ENCODE data around the gene SNX9.
A peak's percentile ranks its signal among the peaks of the same experiment; 100 is the strongest.

SNX9 gene

GRCh38 chr6:157850030-157850429 lies 27.0 kb downstream of the SNX9 start:
- Histone ChIP-seq H3K79me2 (ENCODE audit: control insufficient read depth, insufficient read depth, low read length, poor library complexity) (peaks cover 12% of the 10 kb centered on the region), H2BK12ac (ENCODE audit: low read length) (no peak overlapping the region), H3K4ac (ENCODE audit: low read depth, low read length) (peak overlapping the region; percentile 80), H4K12ac (ENCODE audit: low read depth, low read length) (no peak overlapping the region), H3K18ac (ENCODE audit: low read length) (no peak overlapping the region), H3K4me1 (ENCODE audit: control insufficient read depth in 1 of 2, insufficient read depth in 2 of 2, low read length in 2 of 2) (peaks cover 8 to 14% of the 10 kb centered on the region in 2 experiments), H3K23ac (ENCODE audit: low read length) (no peak overlapping the region), H2BK5ac (ENCODE audit: low read depth, low read length, poor library complexity) (no peak overlapping the region), H3K27me3 (ENCODE audit: insufficient read depth, low read length) (no peaks in the 10 kb centered on the region), H3K9me3 (ENCODE audit: insufficient read depth, low read depth, low read length) (no peaks in the 10 kb centered on the region), H4K91ac (ENCODE audit: low read depth, low read length) (no peak overlapping the region), H2AK5ac (ENCODE audit: low read length) (no peak overlapping the region), H3K9ac (ENCODE audit: low read length) (no peak overlapping the region), H3K14ac (ENCODE audit: low read length) (no peak overlapping the region), H2AFZ (ENCODE audit: insufficient read depth, low read length, poor library complexity) (no peak overlapping the region), H3K4me2 (ENCODE audit: low read length) (no peak overlapping the region), H3K36me3 (ENCODE audit: control insufficient read depth in 1 of 2, insufficient read depth in 2 of 2, low read length in 2 of 2) (peaks cover 2% of the 10 kb centered on the region in 2 experiments), H3K4me3 (ENCODE audit: low read depth, low read length) (no peak overlapping the region), H3K79me1 (ENCODE audit: low read length) (no peaks in the 10 kb centered on the region), H4K8ac (ENCODE audit: low read depth, low read length) (no peak overlapping the region), H2BK120ac (ENCODE audit: insufficient read depth, low read length, poor library complexity) (no peak overlapping the region), H3K27ac (ENCODE audit: low read depth, low read length) (no peak overlapping the region)
- no peak for DNase-seq
- WGBS (ENCODE audit: extremely low coverage, insufficient coverage, insufficient read length) = no CpG with 5 or more reads among the region's 4 CpGs

GRCh38 chr6:157853018-157853805 lies 30.2 kb downstream of the SNX9 start:
- Histone ChIP-seq H3K23ac (ENCODE audit: low read length) (no peak overlapping the region), H3K4me3 (ENCODE audit: low read depth, low read length) (no peak overlapping the region), H3K4me1 (ENCODE audit: control insufficient read depth in 1 of 2, insufficient read depth in 2 of 2, low read length in 2 of 2) (peaks cover 8 to 12% of the 10 kb centered on the region in 2 experiments), H3K4ac (ENCODE audit: low read depth, low read length) (no peak overlapping the region), H3K9ac (ENCODE audit: low read length) (no peak overlapping the region), H3K9me3 (ENCODE audit: insufficient read depth, low read depth, low read length) (no peaks in the 10 kb centered on the region), H3K18ac (ENCODE audit: low read length) (no peak overlapping the region), H2BK12ac (ENCODE audit: low read length) (no peak overlapping the region), H2BK5ac (ENCODE audit: low read depth, low read length, poor library complexity) (no peak overlapping the region), H4K8ac (ENCODE audit: low read depth, low read length) (no peak overlapping the region), H3K36me3 (ENCODE audit: control insufficient read depth in 1 of 2, insufficient read depth in 2 of 2, low read length in 2 of 2) (peaks cover 2% of the 10 kb centered on the region in 2 experiments), H3K27ac (ENCODE audit: low read depth, low read length) (no peak overlapping the region), H3K27me3 (ENCODE audit: insufficient read depth, low read length) (no peaks in the 10 kb centered on the region), H3K79me2 (ENCODE audit: control insufficient read depth, insufficient read depth, low read length, poor library complexity) (peaks cover 11% of the 10 kb centered on the region), H3K4me2 (ENCODE audit: low read length) (no peak overlapping the region), H3K79me1 (ENCODE audit: low read length) (no peaks in the 10 kb centered on the region), H2AK5ac (ENCODE audit: low read length) (no peak overlapping the region), H4K12ac (ENCODE audit: low read depth, low read length) (no peak overlapping the region), H3K14ac (ENCODE audit: low read length) (no peak overlapping the region), H4K91ac (ENCODE audit: low read depth, low read length) (no peak overlapping the region), H2BK120ac (ENCODE audit: insufficient read depth, low read length, poor library complexity) (no peak overlapping the region), H2AFZ (ENCODE audit: insufficient read depth, low read length, poor library complexity) (no peak overlapping the region)
- peak in 1 of 2 donors; percentile 36 for DNase-seq
- no CpG with 5 or more reads among the region's 2 CpGs for WGBS (ENCODE audit: extremely low coverage, insufficient coverage, insufficient read length)

- H3K4me2 ChIP-seq (ENCODE audit: low read length) = no peak overlapping the region
- no peak overlapping the region for H2BK5ac ChIP-seq (ENCODE audit: low read depth, low read length, poor library complexity)
- WGBS (ENCODE audit: extremely low coverage, insufficient coverage, insufficient read length) = no CpG with 5 or more reads among the region's 1 CpG
Observed at GRCh38 chr6:157853902-157854502, 31.0 kb downstream of the SNX9 start.

GRCh38 chr6:157855325-157855724 lies 32.3 kb downstream of the SNX9 start:
- H3K4me2 ChIP-seq (ENCODE audit: low read length) = no peak overlapping the region
- H3K79me2 ChIP-seq (ENCODE audit: control insufficient read depth, insufficient read depth, low read length, poor library complexity) = peaks cover 7% of the 10 kb centered on the region
- no peak overlapping the region for H2BK5ac ChIP-seq (ENCODE audit: low read depth, low read length, poor library complexity)
- no peak overlapping the region for H4K12ac ChIP-seq (ENCODE audit: low read depth, low read length)
- H3K27ac ChIP-seq (ENCODE audit: low read depth, low read length) = no peak overlapping the region
- peaks cover 0 to 2% of the 10 kb centered on the region in 2 experiments for H3K36me3 ChIP-seq (ENCODE audit: control insufficient read depth in 1 of 2, insufficient read depth in 2 of 2, low read length in 2 of 2)
- no peak overlapping the region for H4K8ac ChIP-seq (ENCODE audit: low read depth, low read length)
- no peak overlapping the region for H3K4me3 ChIP-seq (ENCODE audit: low read depth, low read length)
- no peak overlapping the region for H3K23ac ChIP-seq (ENCODE audit: low read length)
- H3K4ac ChIP-seq (ENCODE audit: low read depth, low read length) = peak overlapping the region; percentile 89
- no peaks in the 10 kb centered on the region for H3K79me1 ChIP-seq (ENCODE audit: low read length)
- peaks cover 0 to 2% of the 10 kb centered on the region in 2 experiments for H3K4me1 ChIP-seq (ENCODE audit: control insufficient read depth in 1 of 2, insufficient read depth in 2 of 2, low read length in 2 of 2)
- H2BK12ac ChIP-seq (ENCODE audit: low read length) = no peak overlapping the region
- H2AFZ ChIP-seq (ENCODE audit: insufficient read depth, low read length, poor library complexity) = no peak overlapping the region
- no peak overlapping the region for H2AK5ac ChIP-seq (ENCODE audit: low read length)
- no CpG with 5 or more reads among the region's 5 CpGs for WGBS (ENCODE audit: extremely low coverage, insufficient coverage, insufficient read length)
- peak in 1 of 2 donors; percentile 61 for DNase-seq
- H3K9ac ChIP-seq (ENCODE audit: low read length) = no peak overlapping the region
- no peak overlapping the region for H4K91ac ChIP-seq (ENCODE audit: low read depth, low read length)
- H3K14ac ChIP-seq (ENCODE audit: low read length) = no peak overlapping the region
- H3K27me3 ChIP-seq (ENCODE audit: insufficient read depth, low read length) = no peaks in the 10 kb centered on the region
- H3K18ac ChIP-seq (ENCODE audit: low read length) = no peak overlapping the region
- H2BK120ac ChIP-seq (ENCODE audit: insufficient read depth, low read length, poor library complexity) = no peak overlapping the region
- H3K9me3 ChIP-seq (ENCODE audit: insufficient read depth, low read depth, low read length) = no peaks in the 10 kb centered on the region

More at GRCh38 chr6:157853902-157854502, 31.0 kb downstream of the SNX9 start:
- no peak overlapping the region for H3K27ac ChIP-seq (ENCODE audit: low read depth, low read length)
- no peak overlapping the region for H3K14ac ChIP-seq (ENCODE audit: low read length)
- no peak overlapping the region for H3K4me3 ChIP-seq (ENCODE audit: low read depth, low read length)
- no peak overlapping the region for H3K9ac ChIP-seq (ENCODE audit: low read length)
- no peak overlapping the region for H4K91ac ChIP-seq (ENCODE audit: low read depth, low read length)
- H3K79me1 ChIP-seq (ENCODE audit: low read length) = no peaks in the 10 kb centered on the region
- no peaks in the 10 kb centered on the region for H3K27me3 ChIP-seq (ENCODE audit: insufficient read depth, low read length)
- H3K9me3 ChIP-seq (ENCODE audit: insufficient read depth, low read depth, low read length) = no peaks in the 10 kb centered on the region
- H3K79me2 ChIP-seq (ENCODE audit: control insufficient read depth, insufficient read depth, low read length, poor library complexity) = peaks cover 10% of the 10 kb centered on the region
- H2BK12ac ChIP-seq (ENCODE audit: low read length) = no peak overlapping the region
- peak overlapping the region; percentile 75 for H3K4ac ChIP-seq (ENCODE audit: low read depth, low read length)
- H2AK5ac ChIP-seq (ENCODE audit: low read length) = no peak overlapping the region
- H3K4me1 ChIP-seq (ENCODE audit: control insufficient read depth in 1 of 2, insufficient read depth in 2 of 2, low read length in 2 of 2) = peaks cover 4 to 9% of the 10 kb centered on the region in 2 experiments
- H2BK120ac ChIP-seq (ENCODE audit: insufficient read depth, low read length, poor library complexity) = no peak overlapping the region
- H3K36me3 ChIP-seq (ENCODE audit: control insufficient read depth in 1 of 2, insufficient read depth in 2 of 2, low read length in 2 of 2) = peaks cover 2% of the 10 kb centered on the region in 2 experiments
- H4K8ac ChIP-seq (ENCODE audit: low read depth, low read length) = no peak overlapping the region
- no peak overlapping the region for H4K12ac ChIP-seq (ENCODE audit: low read depth, low read length)
- no peak overlapping the region for H3K23ac ChIP-seq (ENCODE audit: low read length)
- H3K18ac ChIP-seq (ENCODE audit: low read length) = no peak overlapping the region
- no peak for DNase-seq
- no peak overlapping the region for H2AFZ ChIP-seq (ENCODE audit: insufficient read depth, low read length, poor library complexity)

All from trophoblast cell (in vitro differentiated cells and primary cell).